Measurements from ENCODE around the gene UNC93A.
"Not testable (repeated sequence)": the region's sequence is repeated elsewhere in the genome, so short reads cannot be mapped to it uniquely, and the experiment has no call there.

Gene UNC93A

DNA sequence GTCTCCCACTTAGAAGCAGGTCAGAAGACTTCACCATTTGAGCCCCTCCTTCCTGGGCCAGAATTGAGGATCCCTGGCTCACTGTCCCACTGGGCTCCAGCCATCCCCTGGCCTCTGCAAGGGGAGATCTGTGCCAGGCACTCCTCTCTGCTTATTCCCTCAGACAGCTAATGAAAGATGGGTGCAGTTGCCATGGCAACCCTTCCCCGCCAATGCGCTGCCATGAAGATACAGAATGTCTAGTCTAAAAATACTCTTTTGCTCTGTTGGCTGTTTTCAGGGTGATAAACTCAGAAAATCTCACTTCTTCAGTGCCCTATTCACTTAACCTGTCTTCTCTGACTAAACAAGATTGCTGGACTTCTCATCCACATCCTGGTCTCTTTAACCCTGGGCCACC lies 20.2 kb downstream of the UNC93A start:
- TF ChIP-seq, protein P1, sequence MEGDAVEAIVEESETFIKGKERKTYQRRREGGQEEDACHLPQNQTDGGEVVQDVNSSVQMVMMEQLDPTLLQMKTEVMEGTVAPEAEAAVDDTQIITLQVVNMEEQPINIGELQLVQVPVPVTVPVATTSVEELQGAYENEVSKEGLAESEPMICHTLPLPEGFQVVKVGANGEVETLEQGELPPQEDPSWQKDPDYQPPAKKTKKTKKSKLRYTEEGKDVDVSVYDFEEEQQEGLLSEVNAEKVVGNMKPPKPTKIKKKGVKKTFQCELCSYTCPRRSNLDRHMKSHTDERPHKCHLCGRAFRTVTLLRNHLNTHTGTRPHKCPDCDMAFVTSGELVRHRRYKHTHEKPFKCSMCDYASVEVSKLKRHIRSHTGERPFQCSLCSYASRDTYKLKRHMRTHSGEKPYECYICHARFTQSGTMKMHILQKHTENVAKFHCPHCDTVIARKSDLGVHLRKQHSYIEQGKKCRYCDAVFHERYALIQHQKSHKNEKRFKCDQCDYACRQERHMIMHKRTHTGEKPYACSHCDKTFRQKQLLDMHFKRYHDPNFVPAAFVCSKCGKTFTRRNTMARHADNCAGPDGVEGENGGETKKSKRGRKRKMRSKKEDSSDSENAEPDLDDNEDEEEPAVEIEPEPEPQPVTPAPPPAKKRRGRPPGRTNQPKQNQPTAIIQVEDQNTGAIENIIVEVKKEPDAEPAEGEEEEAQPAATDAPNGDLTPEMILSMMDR (IDR thresholded peaks at IDR 0.05; ENCODE audit: extremely low read depth, missing control alignments): no peak
- no peak for DNase-seq (ENCODE audit: low spot score)

DNA sequence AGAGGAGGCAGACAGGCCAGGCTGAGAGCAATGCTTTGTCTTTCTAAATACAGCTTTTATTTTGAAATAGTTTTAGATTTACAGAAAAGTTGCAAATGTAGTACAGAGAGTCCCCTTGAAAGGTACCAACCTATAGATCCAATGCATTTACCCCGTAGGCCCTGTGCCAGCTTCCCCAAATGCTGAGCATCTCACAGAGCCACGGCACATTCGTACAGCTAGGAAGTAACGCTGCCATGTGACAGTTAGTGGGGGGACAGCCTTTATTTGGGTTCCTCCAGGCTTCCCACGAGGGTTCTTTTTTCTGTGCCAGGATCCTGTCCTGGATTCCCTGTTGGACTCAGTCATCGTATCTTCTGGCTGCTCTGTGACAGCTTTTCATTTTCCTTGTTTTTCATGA lies 20.6 kb downstream of the UNC93A start:
- DNase-seq (ENCODE audit: low spot score): not testable (repeated sequence)

DNA sequence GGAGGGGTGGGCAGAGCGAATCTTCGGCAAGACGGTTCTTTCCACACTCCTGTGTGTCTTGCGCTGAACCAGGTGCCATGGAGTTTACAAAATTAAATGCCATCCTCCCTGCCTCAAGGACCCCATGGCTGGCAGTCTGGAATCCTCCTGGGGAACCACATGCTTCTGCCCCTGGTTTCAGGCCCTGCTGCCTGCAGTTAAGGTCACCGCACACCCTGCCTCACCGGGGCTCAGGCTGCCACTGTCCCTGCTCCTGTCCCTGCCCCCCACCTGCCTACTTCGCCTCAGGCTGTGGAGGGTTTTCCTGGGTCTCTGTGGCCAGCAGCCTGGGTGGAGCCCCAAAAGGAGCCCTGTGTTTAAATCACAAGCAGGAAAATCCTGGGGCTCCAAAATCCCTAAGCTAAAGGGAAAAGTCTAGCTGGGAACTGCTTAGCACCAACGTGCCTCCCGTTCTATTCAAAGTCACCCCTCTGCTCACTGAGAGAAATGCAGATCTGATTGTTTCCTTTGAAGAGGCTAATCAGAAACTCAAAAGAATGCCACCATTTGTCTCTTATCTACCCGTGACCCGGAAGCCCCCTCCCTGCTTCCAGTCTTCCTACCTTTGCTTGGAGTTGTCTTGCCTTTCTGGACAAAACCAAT lies 23.2 kb downstream of the UNC93A start:
- DNase-seq (ENCODE audit: low spot score): no peak
- TF ChIP-seq, protein P1 (IDR thresholded peaks at IDR 0.05; ENCODE audit: extremely low read depth, missing control alignments): no peak

DNA sequence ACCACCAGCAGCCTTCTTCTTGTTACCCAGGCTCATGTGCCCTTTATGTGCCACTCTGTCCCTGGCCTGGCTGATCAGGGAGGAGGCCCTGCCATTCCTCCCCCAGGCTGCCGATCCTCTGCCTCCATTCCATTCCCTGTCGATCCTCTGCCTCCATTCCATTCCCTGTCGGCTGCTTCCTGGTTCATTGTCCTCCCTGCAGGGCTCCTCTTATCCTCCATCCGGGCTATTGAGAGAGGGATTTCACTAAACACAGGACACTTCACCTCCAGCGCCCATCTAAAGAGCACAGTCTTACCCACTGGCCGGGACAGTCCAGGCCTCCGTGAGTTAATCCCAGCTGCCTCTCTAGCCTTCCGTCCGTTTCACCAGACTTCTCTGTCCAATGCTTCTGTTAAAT lies 26.1 kb downstream of the UNC93A start:
- no peak for DNase-seq (ENCODE audit: low spot score)
- TF ChIP-seq, protein P1 (IDR thresholded peaks at IDR 0.05; ENCODE audit: extremely low read depth, missing control alignments): no peak

DNA sequence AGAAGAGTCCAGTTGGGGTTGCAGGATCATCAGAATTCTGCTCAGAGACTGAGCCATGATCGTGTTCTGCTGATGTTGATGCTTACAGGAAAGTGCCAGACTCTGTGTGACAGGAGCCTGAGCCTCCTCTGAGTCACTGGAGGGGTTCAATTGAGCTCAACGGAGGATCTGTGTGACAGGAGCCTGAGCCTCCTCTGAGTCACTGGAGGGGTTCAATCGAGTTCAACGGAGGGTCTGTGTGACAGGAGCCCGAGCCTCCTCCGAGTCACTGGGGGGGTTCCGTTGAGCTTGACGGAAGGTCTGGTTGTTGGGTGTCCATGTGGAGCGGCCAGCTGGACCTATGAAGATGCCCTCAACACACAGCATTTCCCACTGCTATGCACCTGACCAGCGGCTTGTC lies 27.2 kb downstream of the UNC93A start:
- DNase-seq (ENCODE audit: low spot score): not testable (repeated sequence)

DNA sequence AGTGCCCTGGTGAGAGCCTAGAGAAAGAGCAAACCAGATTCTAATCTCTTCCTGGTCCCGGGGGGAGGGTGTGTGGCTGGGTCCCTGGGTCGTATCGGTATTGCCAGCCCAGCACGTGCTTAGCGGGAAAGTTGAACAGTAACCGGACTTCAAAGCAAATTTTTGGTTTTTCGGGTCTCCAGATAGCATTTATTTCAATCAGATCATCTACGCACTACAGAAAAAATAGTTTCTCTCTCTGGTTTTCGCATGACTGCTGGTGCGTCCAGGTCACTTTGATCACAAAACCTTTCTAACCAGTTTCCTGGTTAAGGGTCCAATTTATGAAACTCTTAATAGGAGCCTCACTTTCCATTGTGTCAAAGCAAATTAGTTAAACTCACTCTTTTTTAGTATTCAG lies 27.7 kb downstream of the UNC93A start:
- not testable (repeated sequence) for DNase-seq (ENCODE audit: low spot score)

DNA sequence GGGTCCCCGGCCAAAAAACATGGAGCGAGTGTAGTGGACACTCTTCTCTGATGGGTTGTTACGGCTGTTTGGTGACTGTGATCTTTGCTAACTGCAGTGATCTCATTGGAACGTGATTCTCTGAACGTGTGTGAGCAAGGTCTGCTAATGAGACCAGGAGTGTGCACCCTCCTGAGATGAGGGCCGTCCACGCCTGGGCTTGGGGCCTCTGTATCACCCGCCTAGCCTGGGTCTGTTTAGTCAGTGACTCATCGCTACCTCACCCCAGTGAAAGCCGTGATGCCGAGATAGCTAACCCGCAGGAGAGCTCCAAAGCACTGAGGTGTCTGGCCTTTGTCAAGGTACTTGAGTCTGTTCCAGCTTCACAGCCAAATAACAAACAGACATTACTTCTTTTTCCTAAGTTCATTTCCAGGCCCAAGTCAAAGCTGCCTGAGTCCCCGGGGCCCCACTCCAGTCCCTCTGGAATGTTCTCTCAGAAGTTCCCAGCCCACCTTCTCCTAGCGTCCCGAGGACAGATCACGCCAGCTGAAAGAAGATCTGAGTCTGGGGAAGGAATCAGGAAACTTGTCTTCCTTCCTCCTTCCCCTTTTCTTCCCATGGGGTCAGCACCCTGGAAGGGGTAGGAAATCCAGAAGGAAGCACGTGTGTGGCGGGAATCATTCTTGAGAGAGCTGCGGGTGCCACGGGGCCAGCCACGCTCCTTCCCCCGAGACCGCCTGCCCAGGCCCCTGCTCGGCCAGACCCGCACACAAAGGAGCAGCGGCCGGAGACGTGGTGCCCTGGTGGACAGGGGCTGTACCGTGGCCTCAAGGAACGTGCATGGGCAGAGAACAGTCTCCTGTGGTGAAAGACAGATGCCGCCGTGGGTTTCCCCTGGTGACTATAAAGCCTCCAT lies 29.0 kb downstream of the UNC93A start:
- not testable (repeated sequence) for DNase-seq (ENCODE audit: low spot score)

DNA sequence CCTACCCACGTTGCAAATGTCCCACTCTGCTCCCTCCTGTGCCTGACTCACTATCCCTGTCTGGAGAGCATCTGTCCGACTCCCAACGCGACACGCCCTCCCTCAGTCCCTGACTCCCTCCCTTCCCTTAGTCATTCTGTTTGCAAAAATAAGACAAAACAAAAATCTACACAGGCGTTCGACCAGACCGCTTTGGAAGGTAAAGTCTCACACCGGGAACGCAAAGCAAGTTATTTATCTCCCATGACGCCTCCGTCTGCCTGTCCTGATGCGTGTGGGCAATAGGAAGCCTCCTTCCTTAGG lies 29.6 kb downstream of the UNC93A start:
- not testable (repeated sequence) for DNase-seq (ENCODE audit: low spot score)

DNA sequence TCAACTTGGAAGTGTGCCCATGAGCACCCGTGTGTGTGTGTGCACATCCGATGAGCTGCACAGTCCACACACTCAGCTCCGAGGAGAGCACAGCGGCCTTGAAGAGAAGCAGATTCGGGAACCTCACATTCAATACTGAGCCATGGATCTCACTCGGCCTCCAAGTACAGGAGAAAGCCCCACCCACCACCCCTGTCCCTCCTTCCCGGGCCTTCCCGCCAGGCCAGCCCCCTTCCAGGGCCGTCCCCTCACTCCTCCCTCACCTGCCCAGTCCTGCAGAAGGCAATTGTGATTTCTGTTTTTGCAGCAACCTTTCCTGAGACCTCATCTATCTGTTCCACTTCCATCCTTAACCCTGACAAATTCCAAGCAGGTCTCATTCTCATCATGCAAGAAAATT lies 30.1 kb downstream of the UNC93A start:
- DNase-seq (ENCODE audit: low spot score): not testable (repeated sequence)

DNA sequence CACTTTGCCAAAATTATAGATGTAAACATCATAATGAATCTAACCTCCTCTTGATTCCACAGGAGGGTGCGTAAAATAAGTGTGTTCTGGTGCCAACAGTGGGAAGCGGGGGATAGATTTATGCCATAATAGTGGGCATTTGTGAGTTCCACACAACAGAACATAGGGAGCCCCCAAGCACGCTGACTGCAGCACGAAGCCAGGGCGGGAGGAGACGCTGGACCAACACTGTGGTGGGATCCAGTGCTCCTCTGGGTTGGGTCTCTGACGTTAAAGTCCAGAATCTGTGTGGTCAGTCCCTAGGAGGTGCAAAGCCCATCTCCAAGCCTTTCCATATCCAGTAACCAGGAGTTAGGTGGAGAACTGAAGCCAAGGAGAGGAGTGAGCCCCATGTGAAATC lies 32.0 kb downstream of the UNC93A start:
- no peak for DNase-seq (ENCODE audit: low spot score)
- TF ChIP-seq, protein P1 (IDR thresholded peaks at IDR 0.05; ENCODE audit: extremely low read depth, missing control alignments): no peak

DNA sequence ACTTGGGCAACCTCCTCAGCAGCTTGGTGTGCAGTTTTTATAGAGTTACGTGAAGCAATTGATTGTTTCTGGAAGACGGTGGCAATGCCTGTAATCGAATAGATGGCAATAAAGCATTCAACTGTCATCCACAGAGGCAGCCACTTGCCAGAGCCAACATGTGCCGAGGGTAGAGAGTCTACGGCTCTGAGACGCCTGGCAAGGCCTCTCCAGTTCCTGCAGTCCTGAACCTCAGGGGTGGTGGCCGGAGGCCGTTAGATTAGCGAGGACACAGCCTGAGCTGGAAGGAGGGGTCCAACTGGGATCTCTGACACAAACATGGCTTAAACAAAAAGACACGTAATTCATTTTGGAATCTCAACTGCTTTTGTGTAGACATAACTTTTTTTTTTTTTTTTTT lies 33.0 kb downstream of the UNC93A start:
- TF ChIP-seq, protein P1 (IDR thresholded peaks at IDR 0.05; ENCODE audit: extremely low read depth, missing control alignments): no peak
- no peak for DNase-seq (ENCODE audit: low spot score)
